Astrocyte (in vitro differentiated cells and primary cell): ENCODE measurements around the gene PDE3B.

ENCODE experiments used
- EZH2 ChIP-seq: IDR thresholded peaks from 2 replicates; pipeline ENCODE4 v1.6.1; 2012; ENCODE audit warnings: mild to moderate bottlenecking, low read length, inconsistent platforms; ENCODE audit not compliant: insufficient read depth
- TF ChIP-seq, protein P1 (sequence below): IDR thresholded peaks from 2 replicates; pipeline ENCODE4 v1.5.1; 2011; ENCODE audit warnings: low read depth, mild to moderate bottlenecking, inconsistent platforms, low read length, moderate library complexity; ENCODE audit not compliant: insufficient read depth

DNA sequence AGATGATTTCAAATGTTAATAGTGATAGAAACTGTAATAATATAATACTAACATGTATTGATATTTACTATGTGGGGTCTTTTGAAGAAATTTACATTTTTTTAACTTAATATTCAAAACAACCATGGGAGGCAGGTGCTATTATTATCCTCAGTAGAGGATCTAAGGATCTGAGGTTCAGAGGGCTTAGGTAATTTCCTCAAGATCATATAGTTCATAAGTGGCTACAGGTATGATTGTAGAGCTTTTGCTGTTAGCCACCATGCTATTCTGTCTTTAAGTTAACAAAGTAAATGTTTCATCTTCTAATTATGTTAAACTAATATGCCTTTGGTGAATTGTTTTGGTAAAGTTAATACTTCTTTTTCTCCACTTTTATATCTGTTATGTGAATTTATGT, 83.6 kb downstream of the PDE3B start:
- TF ChIP-seq, protein P1, sequence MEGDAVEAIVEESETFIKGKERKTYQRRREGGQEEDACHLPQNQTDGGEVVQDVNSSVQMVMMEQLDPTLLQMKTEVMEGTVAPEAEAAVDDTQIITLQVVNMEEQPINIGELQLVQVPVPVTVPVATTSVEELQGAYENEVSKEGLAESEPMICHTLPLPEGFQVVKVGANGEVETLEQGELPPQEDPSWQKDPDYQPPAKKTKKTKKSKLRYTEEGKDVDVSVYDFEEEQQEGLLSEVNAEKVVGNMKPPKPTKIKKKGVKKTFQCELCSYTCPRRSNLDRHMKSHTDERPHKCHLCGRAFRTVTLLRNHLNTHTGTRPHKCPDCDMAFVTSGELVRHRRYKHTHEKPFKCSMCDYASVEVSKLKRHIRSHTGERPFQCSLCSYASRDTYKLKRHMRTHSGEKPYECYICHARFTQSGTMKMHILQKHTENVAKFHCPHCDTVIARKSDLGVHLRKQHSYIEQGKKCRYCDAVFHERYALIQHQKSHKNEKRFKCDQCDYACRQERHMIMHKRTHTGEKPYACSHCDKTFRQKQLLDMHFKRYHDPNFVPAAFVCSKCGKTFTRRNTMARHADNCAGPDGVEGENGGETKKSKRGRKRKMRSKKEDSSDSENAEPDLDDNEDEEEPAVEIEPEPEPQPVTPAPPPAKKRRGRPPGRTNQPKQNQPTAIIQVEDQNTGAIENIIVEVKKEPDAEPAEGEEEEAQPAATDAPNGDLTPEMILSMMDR: no peak
- no peak for TF ChIP-seq EZH2
